HG02970 (cell line): ENCODE measurements around the gene SLC4A3.
"Not testable (repeated sequence)": the region's sequence is repeated elsewhere in the genome, so short reads cannot be mapped to it uniquely, and the experiment has no call there.

ENCODE experiments used
- ATAC-seq: cut with Tn5 transposase; IDR thresholded peaks from one replicate; pipeline ENCODE4 v1.9.1; 2021; ENCODE audit warnings: mild to moderate bottlenecking, moderate library complexity, moderate number of reproducible peaks; ENCODE audit not compliant: unreplicated experiment, low FRiP score

SLC4A3 gene

DNA sequence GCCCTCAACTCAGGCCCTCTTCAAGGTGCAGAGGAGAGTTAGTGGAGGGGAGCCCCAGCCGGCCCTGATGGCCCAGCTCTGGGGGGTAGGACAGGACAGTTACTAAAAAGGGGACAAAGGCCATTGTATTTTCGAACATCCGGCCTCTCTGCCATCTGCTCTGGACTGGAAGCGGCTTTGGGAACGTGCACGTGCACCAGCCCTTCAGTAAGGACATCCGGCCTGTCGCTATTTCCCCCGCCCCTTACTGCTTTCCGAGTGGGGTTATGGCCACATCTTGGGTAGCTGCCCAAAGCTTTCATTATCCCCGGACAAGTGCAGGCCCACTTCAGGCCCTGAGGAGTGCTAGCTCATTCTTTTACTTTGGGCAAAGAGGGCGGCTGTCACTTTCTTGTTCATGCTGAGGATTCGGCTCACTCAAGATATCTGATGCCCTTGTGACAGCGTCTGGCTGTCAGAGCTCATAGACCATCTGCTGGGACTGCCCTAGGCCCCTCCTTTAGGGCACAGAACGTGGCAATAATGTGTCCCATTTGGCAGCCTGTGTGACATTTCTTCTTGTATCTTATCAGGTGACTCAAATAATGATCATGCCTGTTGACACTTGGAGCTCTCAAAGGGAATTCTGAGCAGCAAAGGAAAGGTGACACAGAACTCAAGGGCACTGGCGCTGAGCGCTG is 17.5 kb downstream of the SLC4A3 start:
- ATAC-seq, result no peak

DNA sequence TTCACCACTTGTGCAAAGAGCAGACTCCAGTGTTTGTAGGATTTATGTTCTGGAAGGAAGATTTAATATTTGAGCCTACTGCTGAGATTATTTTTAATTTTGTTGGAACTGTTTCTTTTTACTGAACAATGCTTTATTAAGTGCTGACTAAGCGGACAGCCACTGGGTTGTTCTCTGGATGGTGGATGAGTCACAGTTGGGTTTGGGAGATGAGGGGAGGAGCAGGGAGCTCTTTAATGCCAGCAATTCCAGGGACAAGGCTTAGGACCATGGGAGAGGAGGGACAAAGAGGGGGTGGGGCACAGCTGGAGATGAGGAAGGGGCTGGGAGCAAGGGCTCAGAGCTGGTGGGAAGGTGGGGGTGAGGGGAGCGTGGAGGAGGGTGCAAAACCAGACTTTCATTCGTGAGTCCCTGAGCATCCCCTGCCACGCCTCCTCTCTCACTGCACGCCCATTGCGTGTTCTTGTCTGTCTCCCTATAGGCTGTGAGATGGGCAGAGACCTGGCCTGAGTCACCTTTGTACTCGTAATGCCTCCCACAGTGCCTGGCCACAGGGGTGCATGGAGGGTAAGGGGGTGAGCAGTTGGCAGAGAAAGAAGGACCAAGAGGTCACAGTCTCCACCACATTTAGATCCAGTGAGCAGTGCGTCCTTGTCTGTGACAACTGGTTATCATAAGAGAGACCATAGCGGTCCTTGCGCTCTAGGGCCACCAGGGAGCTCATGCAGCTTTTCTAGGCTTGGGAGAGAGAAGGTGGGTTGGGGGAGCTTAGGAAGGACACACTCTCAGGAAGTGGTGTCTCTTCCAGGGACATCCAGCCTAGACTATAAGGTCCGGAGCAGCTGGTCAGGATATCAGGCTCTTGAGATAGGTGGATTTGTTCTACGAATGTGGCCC is 18.4 kb downstream of the SLC4A3 start:
- no peak for ATAC-seq

DNA sequence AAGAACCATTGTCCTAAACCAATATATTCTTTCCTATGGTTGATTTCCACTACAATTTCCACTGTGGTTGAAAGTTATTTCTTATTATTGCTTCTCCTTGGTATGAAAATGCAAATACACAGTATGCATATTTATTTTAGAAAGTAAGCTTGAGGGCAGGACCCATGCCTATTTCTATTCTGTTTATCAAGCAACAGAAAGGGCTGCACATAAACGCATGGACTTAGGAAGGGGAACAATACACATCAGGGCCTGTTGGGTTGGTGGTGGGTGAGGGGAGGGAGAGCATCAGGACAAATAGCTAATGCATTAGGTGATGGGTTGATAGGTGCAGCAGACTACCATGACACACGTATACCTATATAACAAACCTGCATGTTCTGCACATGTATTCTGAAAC is 20.7 kb downstream of the SLC4A3 start:
- no peak for ATAC-seq

GRCh38 chr2:219648963-219649362 is 21.5 kb downstream of the SLC4A3 start:
- no peak for ATAC-seq

- no peak for ATAC-seq
Observed at GRCh38 chr2:219650426-219651248, 23.2 kb downstream of the SLC4A3 start.

GRCh38 chr2:219651656-219652055 is 24.2 kb downstream of the SLC4A3 start:
- not testable (repeated sequence) for ATAC-seq

- no peak for ATAC-seq
Observed at GRCh38 chr2:219656526-219656925, 29.1 kb downstream of the SLC4A3 start.

DNA sequence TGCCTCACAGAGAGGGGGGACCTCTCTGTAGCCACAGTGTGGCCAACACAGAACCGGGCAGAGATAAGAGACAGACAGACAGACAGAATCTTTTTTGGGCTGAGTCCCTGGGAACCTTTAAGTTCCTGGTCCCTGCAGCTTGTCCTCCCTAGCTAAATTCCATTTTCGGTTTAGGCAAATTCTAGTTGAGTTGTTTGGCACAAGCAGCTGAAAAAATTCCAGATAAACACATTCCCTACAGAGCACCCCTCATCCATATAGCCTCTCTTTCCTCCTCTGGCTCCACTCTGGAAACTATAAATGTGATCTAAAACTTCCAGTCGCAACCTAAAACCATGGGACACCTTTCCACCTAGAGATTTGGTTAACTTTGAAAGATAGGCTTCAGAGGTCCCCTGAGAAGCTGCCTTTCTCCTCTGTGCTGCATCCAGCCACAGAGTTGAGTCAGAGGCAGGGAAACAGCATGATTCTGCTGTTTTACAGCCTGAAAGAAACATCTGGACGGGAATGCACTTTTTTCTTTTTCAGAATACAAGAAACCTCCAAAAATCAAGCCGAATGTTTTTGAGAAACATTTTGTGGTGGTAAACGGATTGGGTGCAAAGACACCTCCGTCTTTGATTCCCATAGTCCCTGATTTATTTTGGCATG is 30.9 kb downstream of the SLC4A3 start:
- ATAC-seq, result no peak

DNA sequence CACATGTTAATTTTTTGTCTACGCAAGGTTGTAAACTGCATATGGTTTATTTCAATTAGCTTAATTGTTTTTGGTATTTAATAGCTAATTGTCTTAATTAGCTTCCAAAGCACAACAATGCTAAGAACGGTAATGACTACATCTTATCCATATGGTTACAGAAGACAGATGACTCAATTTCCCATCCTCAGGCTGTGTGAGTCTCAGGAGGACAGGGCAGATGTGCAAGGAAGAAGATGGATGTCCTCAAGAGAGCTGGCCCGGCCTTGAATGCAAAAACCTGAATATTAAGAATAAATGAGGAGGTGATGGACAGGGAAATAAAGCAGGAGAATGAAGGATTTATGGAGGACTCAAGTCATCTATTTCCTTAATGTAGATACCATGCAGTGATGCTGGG is 31.4 kb downstream of the SLC4A3 start:
- no peak for ATAC-seq

DNA sequence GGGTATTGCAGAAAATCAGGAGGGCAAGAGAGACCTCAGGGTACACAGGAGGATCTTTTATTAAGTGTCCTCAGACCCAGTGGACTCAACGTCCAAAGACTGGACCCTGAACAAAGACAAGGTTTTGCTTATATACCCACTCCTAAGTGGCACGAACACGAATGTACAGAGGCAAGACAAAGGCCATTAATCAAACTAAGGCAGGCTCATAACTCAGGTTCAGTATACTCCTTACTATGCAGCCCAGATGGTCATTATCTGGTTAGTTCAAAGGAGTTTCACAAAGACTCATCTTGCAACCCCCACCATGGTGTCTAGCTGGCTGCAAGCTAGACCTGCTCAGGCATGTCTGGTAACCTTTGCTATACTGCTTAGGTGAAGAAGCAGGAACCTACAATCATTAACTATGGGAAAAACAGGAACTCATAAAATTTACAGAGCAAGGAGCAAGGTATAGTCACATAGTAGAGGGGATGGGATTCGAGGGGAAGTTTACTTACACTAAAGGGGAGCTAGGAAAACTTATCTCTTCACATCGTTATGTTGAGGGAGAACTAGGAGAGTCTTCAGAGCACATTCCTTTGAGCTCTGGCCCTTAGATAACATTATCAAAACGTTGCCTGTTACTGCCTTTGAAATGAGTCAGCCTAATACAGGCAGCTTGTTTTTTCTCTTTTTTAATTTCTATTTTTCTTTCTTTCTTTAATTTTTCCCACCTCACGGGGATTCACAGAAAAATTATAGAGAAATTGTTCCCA is 33.9 kb downstream of the SLC4A3 start:
- ATAC-seq, result peak; percentile 56

- peak; percentile 15 for ATAC-seq
Observed at GRCh38 chr2:219661955-219662395, 34.5 kb downstream of the SLC4A3 start.

- no peak for ATAC-seq
Observed at GRCh38 chr2:219662566-219662965, 35.1 kb downstream of the SLC4A3 start.

DNA sequence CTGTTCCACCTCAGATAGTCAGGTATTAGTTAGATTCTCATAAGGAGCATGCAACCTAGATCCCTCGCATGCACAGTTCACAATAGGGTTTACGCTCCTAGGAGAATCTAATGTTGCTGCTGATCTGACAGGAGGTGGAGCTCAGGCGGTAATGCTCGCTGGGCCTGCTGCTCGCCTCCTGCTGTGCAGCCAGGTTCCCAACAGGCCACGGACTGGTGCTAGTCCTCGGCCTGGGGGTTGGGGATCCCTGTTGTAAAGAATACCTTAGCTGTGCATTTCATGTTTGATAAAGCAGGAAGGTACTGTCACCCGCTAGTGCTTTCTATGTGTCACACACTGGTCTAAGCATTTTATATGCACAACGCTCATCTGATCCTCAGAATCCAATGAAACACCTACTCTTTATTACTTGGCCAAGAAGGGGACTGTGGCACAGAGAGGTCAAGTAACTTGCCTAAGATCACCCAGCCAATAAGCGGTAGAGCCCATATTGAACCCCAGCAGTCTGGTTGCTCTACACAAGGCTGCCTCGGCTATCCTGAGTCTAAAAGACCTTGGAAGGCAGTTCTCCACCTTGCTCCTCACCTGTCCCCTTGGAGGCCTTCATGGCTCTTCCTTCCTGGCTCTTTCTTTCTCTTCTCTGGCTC is 35.8 kb downstream of the SLC4A3 start:
- ATAC-seq, result no peak

- no peak for ATAC-seq
Observed at GRCh38 chr2:219664041-219664440, 36.6 kb downstream of the SLC4A3 start.

DNA sequence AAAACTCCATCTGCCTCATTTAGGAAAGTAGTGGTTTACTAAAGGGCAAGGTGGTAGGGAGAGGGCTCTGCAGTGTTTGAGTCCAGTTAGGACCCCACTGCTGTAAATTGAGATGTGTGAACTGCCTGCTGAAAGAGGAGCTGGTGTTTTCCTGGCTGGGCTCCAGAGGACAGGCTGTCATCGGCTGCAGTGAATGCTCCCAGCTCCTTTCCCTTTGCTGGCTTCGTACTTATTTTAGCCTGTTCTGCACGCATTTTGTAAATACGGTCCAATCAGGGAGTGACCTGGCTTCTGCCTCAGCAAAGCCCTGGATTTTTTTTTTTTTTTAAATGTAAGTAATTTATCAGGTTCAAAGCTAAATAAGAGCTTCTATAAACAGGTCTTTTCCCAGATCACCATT is 37.5 kb downstream of the SLC4A3 start:
- no peak for ATAC-seq

- ATAC-seq, result no peak
Observed at GRCh38 chr2:219665926-219666325, 38.5 kb downstream of the SLC4A3 start.

DNA sequence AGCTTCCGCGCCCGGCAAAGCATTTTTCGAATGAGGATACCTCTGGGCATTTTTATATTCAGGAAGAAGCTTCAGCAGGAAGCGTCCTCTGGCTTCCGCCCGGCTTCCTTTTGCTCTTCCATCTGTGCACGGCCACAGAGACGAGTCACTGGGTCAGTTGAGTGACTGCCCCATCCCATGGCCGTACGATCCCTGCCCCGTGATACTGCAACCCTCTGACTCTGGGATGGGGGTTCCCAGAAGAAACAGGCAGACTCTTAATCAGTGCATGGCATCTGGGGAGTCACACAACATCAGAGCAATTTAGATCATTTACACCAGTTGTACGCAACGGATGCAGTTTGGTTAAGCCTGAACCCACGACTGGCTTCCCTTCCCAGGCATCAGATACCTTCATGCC is 40.9 kb downstream of the SLC4A3 start:
- ATAC-seq, result no peak

GRCh38 chr2:219670386-219670785 is 43.0 kb downstream of the SLC4A3 start:
- no peak for ATAC-seq

GRCh38 chr2:219671279-219671678 is 43.8 kb downstream of the SLC4A3 start:
- ATAC-seq, result no peak
